ENCODE data around the gene CR2.
"Not testable (repeated sequence)": the region's sequence is repeated elsewhere in the genome, so short reads cannot be mapped to it uniquely, and the experiment has no call there.

The CR2 gene

DNA sequence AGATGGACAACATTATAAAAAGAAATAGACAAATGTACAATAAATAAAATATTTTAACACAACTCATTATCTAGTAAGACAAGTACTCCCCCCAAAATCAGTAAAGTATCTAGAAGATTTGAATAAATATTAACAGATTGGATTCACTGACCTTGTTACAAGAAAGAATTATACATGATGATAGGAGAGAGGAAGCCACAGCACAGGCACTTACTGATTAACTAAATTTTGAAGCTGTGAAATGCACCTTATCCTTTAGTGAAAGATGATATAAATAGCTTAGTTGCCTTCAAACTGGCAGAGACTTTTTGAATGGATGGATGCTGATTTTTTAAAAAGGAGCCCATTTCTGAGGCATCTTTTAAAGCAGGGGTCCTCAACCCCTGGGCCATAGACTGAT lies 50.3 kb downstream of the CR2 start:
- DNase-seq (ENCODE audit: low spot score) = no peak

DNA sequence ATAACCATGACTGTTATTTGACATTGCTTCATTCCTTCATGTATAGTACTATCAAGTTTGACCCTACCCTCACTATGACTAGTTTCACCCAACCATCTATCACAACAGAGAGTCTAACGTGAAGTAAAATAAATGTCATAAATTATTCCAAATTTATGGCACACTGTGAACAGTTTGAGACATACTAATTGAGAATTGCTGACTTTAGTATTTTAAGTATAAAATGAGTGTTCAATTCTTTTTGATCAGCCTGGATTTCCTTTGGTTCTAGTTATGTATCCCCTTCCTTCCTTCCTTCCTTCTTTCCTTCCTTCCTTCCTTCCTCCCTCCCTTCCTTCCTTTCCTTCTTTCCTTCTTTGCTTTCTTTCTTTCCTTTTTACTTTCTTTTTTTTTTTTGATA lies 56.3 kb downstream of the CR2 start:
- DNase-seq (ENCODE audit: low spot score) = no peak

DNA sequence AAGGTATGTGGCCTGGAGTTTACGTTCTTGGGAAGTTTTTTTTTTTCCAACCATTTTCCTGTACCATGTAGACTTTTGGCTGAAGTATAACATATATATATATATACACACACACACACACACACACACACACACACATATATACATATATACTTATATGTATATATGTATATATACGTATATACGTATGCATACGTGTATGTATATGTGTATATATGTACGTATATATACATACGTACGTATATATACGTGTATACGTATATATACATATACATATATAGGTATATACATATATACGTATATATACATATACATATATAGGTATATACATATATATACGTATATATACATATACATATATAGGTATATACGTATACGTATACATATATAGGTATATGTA lies 60.8 kb downstream of the CR2 start:
- no peak for DNase-seq (ENCODE audit: low spot score)

DNA sequence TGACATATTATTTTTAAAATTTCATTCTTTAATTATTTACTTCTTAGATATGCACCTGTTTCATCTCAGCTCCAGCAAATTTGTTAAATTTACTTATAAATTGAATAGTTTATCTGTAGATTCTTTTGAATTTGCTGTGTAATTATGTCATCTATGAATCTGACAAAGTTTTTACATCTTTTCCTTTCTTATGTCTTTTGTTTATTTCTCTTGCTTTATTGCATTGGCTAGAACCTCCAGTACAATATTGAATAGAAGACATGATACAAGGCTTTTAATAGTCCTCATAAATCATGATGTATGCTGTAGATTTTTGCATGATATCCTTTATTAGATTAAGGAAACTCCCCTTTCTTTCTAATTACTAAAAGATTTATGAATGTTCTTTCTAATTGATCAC lies 62.6 kb downstream of the CR2 start:
- no peak for DNase-seq (ENCODE audit: low spot score)

DNA sequence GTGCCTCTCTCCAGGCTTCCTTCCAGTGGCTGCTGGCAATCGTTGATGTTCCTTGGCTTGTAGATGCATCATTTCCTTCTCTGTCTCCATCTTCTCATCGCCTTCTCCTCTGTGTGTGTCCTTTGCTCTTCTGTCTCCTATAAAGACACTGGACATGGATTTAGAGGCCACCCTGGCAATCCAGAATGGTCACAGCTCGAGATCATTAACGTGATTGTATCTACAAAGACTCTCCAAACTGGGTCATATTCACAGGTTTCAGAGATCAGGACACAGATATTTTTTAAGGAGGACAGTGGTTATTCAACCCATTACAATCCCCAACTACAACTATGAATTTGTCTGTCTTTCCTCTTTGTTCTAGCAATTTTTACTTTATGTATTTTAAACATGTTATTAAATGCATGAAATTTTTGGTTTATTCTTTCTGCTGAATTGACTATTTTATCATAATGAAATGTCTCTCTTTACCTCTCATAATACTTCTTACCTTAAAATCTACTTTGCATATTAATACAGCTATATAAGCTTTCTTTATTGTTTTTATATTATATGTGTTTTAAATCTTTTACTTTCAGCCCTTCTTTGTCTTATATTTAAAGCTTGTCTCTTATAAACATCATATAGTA lies 64.6 kb downstream of the CR2 start:
- no peak for DNase-seq (ENCODE audit: low spot score)

DNA sequence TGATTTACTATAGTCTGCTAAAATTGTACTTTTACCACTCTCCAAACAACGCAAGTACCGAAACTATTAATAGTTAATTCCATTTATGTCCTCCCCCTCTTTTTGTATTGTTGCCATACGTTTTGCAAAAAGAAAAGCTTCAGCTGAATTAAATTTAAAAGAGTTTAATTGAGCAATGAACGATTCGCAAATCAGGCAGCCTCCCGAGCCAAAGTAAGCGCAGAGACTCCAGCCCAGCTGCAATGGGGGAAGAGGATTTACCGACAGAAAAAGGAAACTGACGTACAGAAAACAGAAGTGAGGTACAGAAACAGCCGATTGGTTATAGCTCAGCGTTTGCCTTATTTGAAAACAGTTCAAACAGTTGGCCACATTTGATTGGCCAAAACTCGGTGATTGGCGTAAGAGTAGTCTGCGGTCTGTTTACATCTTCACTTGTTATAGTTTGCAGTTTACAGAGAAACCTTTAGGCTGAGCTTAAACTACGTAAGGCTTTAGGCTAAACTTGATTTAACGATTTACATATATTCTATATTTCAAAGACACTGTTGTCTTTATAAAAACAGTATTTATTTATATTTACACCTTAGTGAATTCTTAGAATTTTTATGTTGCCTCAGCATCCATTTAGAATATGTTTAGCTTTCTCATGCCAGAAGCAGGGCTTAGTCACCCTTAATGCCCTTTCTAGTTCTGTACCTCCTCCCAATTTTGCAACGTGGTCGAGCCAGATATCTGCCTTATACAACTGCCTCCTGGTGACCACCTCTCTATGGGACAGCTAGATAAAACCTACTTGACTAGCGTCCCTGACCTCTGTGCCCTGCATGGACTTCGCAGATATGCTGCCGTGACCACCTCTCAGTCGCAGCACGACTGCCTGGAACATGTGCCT lies 65.6 kb downstream of the CR2 start:
- no peak for DNase-seq (ENCODE audit: low spot score)

DNA sequence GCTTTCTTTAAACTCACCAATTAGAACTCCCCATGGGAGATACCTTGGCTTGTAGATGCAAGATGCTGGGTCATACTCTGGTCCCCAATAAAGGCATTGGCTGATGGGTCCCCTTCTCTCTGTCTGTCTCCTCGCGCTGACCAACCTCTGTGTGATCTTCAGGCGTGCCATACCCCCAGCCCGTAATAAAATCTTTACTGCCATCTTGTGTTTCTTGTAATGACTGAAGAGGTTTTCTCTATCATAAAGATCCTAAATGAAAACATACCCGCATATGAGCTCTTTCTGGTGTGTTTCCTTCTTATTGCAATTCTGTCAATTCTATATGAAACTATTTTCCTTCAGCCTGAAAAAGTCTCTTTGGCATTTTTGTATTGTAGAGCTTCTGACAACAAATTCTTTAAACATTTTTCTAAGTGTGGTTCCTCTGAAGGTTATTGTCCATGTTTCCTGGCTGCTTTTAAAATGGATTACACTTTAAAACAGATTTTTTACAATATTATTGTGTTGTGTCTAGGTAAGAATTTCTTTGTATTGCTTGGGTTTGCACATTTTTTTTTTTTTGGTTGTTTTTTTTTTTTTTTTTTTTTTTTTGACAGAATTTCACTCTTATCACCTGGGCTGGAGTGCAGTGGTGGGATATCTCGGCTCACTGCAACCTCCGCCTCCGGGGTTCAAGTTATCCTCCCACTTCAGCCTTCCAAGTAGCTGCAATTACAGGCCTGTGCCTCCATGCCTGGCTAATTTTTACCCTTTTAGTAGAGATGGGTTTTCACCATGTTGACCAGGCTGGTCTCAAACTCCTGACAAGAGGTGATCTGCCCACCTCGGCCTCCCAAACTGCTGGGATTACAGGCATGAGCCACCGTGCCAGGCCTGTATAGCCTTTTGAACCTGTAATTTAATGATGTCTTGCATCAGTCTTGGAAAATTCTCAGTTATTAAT lies 66.5 kb downstream of the CR2 start:
- DNase-seq (ENCODE audit: low spot score) = not testable (repeated sequence)

DNA sequence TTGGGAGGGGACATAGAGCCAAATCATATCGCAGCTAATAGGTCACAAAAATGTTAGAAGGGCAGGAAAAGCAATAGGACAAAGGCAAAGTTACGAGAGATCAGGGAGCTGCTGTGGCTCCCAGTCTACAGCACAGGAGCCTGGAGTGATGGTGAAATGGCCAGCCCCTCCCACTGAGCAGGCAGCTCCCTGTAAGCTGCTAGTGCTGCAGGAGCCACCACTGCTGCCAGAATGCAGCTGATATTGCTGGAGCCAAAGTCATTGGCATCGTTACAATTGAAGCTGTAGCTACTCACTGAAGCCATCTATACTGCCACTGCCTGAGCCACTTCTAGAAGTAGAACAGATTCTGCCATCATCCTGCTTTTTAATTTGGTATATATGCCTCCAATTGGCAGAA lies 71.1 kb downstream of the CR2 start:
- DNase-seq (ENCODE audit: low spot score) = not testable (repeated sequence)

DNA sequence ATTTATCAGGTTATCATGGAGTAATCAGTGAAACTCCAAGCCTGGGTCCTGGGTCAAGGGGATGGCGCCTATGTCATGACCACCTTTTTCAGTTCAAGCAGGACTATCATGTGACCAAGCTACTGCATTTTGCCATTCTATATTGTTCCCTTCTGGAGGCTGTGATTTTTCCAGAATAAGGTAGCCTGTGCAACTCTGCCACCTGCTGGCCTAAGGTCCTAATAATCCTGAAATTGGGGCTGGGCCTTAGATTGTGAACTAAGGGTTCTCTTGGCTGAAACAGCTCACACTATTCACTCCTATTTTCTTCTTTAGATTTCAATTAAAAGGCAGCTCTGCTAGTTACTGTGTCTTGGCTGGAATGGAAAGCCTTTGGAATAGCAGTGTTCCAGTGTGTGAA lies 74.3 kb downstream of the CR2 start:
- DNase-seq (ENCODE audit: low spot score) = not testable (repeated sequence)

DNA sequence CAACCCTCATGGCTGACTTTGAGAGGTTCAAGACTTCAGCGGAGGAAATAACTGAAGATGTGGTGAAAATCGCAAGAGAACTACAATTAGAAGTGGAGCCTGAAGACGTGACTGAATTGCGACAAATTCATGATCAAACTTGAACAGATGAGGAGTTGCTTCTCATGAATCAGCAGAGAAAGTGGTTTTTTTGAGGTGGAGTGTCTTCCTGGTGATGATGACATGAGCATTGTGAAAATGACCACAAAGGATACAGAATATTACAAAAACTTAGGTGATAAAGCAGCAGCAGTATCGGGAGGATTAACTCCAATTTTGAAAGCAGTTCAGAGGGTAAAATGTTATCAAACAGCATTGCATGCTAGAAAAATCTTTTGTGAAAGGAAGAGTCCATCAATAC lies 82.1 kb downstream of the CR2 start:
- not testable (repeated sequence) for DNase-seq (ENCODE audit: low spot score)

Data from ecto neural progenitor cell (in vitro differentiated cells).